A673 (cell line): ENCODE measurements around the gene CFLAR. TPM values are rescaled to one million over a fixed set of nuclear protein-coding genes. Genes with fewer than 3 reads are reported as not detected.

Experiments used
- BruUV-seq: library from RNA; stranded (reverse); fragments of 400-500 nt; replicated peaks from 2 replicates; lab custom pipeline; 2021; lab: Mats Ljungman, UMichigan
- CTCF ChIA-PET: fragments of 300-600 bp; sonication (Branson Sonifier 250); formaldehyde crosslinking; loops from one replicate; lab custom pipeline; 2022; ENCODE audit warnings: antibody characterized with exemption; lab: Charles Lee
- POLR2A ChIA-PET: fragments of 300-600 bp; sonication (Branson Sonifier 250); formaldehyde crosslinking; loops from one replicate; lab custom pipeline; 2022; ENCODE audit warnings: antibody characterized with exemption; ENCODE audit not compliant: low non-redundant PET; lab: Charles Lee
- DNase-seq: peaks from one replicate; pipeline ENCODE4 v3.0.0-alpha.2; 2015; ENCODE audit warnings: low spot score
- H3K27ac ChIP-seq: fragments of 200-600 bp; sonication (generic); 2 replicates; pipeline ENCODE4 v1.5.1; 2016; ENCODE audit warnings: mixed run types, low read depth, mild to moderate bottlenecking, mixed read lengths, antibody characterized with exemption, low read length; ENCODE audit not compliant: poor library complexity, severe bottlenecking
- H3K27me3 ChIP-seq: fragments of 200-600 bp; sonication (generic); replicated peaks from 2 replicates; pipeline ENCODE4 v1.6.1; 2017; ENCODE audit warnings: mixed run types, low read depth, mild to moderate bottlenecking, mixed read lengths, antibody characterized with exemption, low read length; ENCODE audit not compliant: insufficient read depth, poor library complexity
- H3K36me3 ChIP-seq: fragments of 200-600 bp; sonication (generic); 2 replicates; pipeline ENCODE4 v1.6.1; 2016; ENCODE audit warnings: mixed run types, mild to moderate bottlenecking, mixed read lengths, antibody characterized with exemption, low read length; ENCODE audit not compliant: insufficient read depth, poor library complexity, severe bottlenecking
- H3K4me1 ChIP-seq: fragments of 200-600 bp; sonication (generic); 2 replicates; pipeline ENCODE4 v1.6.1; 2017; ENCODE audit warnings: mixed run types, mild to moderate bottlenecking, mixed read lengths, antibody characterized with exemption, low read length; ENCODE audit not compliant: insufficient read depth, poor library complexity, severe bottlenecking
- H3K4me3 ChIP-seq: fragments of 200-600 bp; sonication (generic); 2 replicates; pipeline ENCODE4 v1.5.1; 2016; ENCODE audit warnings: low read depth, mixed run types, mild to moderate bottlenecking, mixed read lengths, low read length; ENCODE audit not compliant: poor library complexity, severe bottlenecking
- H3K9me3 ChIP-seq: fragments of 200-600 bp; sonication (generic); 2 replicates; pipeline ENCODE4 v1.6.1; 2016; ENCODE audit warnings: mixed run types, low read depth, mild to moderate bottlenecking, mixed read lengths, antibody characterized with exemption, low read length; ENCODE audit not compliant: poor library complexity, severe bottlenecking
- EZH2 ChIP-seq: fragments of 200-600 bp; sonication (generic); IDR thresholded peaks from 2 replicates; pipeline ENCODE4 v1.6.1; 2017; ENCODE audit warnings: borderline replicate concordance, low read depth, mild to moderate bottlenecking, mixed read lengths, antibody characterized with exemption, low read length; ENCODE audit not compliant: poor library complexity, severe bottlenecking
- intact Hi-C: fragments of 100-400 bp; cut with micrococcal nuclease; formaldehyde crosslinking; loops from one replicate; pipeline ENCODE4 v1.10.0; 2022; ENCODE audit not compliant: unreplicated experiment
- total RNA-seq: library from RNA; stranded (reverse); gene quantifications from 2 replicates; pipeline ENCODE4 v1.2.3, GENCODE V29; 2021
- TF ChIP-seq, protein P1 (sequence below): fragments of 300-800, 200-600 bp; sonication (generic); conservative IDR thresholded peaks from 2 replicates; pipeline ENCODE4 v1.5.1; 2017; ENCODE audit warnings: low read depth, mild to moderate bottlenecking, antibody characterized with exemption, low read length, moderate library complexity, mixed read lengths

Gene CFLAR
- total RNA-seq, 1 experiment from 2014 or later, result 55.1 TPM

DNA sequence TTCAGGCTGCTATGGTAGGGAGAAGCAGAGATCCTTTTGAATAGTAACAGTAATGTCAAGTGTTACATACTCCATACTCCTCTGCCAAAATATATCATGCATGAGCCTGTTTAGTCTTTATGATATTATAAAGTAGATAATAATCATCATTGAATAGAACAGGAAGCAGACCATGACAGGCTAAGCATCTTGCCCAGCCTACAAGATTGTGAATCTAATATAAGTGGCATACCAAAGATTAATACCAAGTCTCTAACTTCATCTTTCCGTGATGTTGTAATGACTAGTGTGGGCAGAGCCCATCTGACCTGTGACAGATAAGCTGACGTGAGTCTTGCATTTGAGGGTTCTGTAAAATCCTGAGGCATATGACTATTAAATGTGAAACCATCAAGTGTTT, 31.1 kb upstream of the CFLAR start:
- no peak overlapping the region for H3K27ac ChIP-seq
- ChIA-PET CTCF (interaction anchor here (0.7 kb wide), 1 partner anchor 74 kb away, joined by 3 read pairs; no protein-coding TSS in a partner anchor), POLR2A (no interaction called here)
- no peak overlapping the region for H3K4me3 ChIP-seq
- BruUV-seq, result no TSS peak
- no peaks in the 10 kb centered on the region for H3K9me3 ChIP-seq
- intact Hi-C loops, result no loop called here
- H3K27me3 ChIP-seq, result no peaks in the 10 kb centered on the region
- no peak for DNase-seq
- TF ChIP-seq, protein P1, sequence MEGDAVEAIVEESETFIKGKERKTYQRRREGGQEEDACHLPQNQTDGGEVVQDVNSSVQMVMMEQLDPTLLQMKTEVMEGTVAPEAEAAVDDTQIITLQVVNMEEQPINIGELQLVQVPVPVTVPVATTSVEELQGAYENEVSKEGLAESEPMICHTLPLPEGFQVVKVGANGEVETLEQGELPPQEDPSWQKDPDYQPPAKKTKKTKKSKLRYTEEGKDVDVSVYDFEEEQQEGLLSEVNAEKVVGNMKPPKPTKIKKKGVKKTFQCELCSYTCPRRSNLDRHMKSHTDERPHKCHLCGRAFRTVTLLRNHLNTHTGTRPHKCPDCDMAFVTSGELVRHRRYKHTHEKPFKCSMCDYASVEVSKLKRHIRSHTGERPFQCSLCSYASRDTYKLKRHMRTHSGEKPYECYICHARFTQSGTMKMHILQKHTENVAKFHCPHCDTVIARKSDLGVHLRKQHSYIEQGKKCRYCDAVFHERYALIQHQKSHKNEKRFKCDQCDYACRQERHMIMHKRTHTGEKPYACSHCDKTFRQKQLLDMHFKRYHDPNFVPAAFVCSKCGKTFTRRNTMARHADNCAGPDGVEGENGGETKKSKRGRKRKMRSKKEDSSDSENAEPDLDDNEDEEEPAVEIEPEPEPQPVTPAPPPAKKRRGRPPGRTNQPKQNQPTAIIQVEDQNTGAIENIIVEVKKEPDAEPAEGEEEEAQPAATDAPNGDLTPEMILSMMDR, result no peak
- no peak for TF ChIP-seq EZH2
- no peaks in the 10 kb centered on the region for H3K4me1 ChIP-seq
- peaks cover 26% of the 10 kb centered on the region for H3K36me3 ChIP-seq

DNA sequence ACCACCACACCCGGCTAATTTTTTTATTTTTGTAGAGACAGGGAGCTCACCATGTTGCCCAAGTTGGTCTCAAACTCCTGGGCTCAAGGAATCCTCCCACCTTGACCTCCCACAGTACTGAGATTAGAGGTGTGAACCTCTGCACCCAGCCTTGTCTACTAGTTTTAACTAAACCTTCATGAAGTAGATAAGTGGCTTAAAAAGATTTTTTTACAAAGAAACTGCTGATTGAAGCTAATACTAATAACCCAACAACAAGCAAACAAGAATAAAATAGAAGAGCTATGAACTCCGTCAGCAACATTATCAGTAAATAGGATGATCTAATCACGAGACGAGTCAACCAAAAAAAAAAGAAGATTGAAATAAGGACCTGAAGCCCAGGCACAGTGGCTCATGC, 25.4 kb upstream of the CFLAR start:
- peaks cover 13% of the 10 kb centered on the region for H3K36me3 ChIP-seq
- no peaks in the 10 kb centered on the region for H3K9me3 ChIP-seq
- no TSS peak for BruUV-seq
- H3K27ac ChIP-seq, result no peak overlapping the region
- H3K4me1 ChIP-seq, result no peaks in the 10 kb centered on the region
- intact Hi-C loops, result no loop called here
- no peaks in the 10 kb centered on the region for H3K27me3 ChIP-seq
- TF ChIP-seq, protein P1, result no peak
- TF ChIP-seq EZH2, result no peak
- ChIA-PET POLR2A (no interaction called here), CTCF (no interaction called here)
- H3K4me3 ChIP-seq, result no peak overlapping the region
- no peak for DNase-seq

GRCh38 chr2:201093573-201093972, 22.4 kb upstream of the CFLAR start:
- no peaks in the 10 kb centered on the region for H3K9me3 ChIP-seq
- no peak for DNase-seq
- CTCF ChIA-PET, result no interaction called here

More at GRCh38 chr2:201093573-201093972, 22.4 kb upstream of the CFLAR start:
- Histone ChIP-seq H3K27me3 (no peaks in the 10 kb centered on the region), H3K36me3 (no peaks in the 10 kb centered on the region), H3K27ac (no peak overlapping the region), H3K4me1 (no peaks in the 10 kb centered on the region), H3K4me3 (no peak overlapping the region)
- no TSS peak for BruUV-seq
- POLR2A ChIA-PET, result no interaction called here
- TF ChIP-seq, protein P1, result no peak
- intact Hi-C loops, result no loop called here
